WTC11 (cell line): ENCODE results near the gene MARVELD3.

Experiments used
- AFF4 ChIP-seq: sonication (generic); formaldehyde crosslinking; IDR thresholded peaks from 2 replicates; pipeline ENCODE4 v1.8.1; 2023; ENCODE audit warnings: mild to moderate bottlenecking, missing genetic modification reagents, borderline replicate concordance
- ARID4B ChIP-seq: sonication (generic); formaldehyde crosslinking; IDR thresholded peaks from 2 replicates; pipeline ENCODE4 v1.8.0; 2023; ENCODE audit warnings: missing genetic modification reagents, mild to moderate bottlenecking, borderline replicate concordance
- CREB1 ChIP-seq: sonication (generic); formaldehyde crosslinking; IDR thresholded peaks from 2 replicates; pipeline ENCODE4 v1.8.0; 2023; ENCODE audit warnings: mild to moderate bottlenecking, missing genetic modification reagents
- CTCF ChIP-seq: fragments of 200-600 bp; IDR thresholded peaks from 2 replicates; pipeline ENCODE4 v1.8.0; 2022; ENCODE audit warnings: antibody characterized with exemption
- ELF4 ChIP-seq: sonication (generic); formaldehyde crosslinking; IDR thresholded peaks from 2 replicates; pipeline ENCODE4 v1.8.1; 2022; ENCODE audit warnings: low read depth, mild to moderate bottlenecking, moderate library complexity, missing genetic modification reagents
- ESRRA ChIP-seq: sonication (generic); formaldehyde crosslinking; IDR thresholded peaks from 2 replicates; pipeline ENCODE4 v1.8.1; 2022; ENCODE audit warnings: mild to moderate bottlenecking, missing genetic modification reagents, borderline replicate concordance
- MXD4 ChIP-seq: fragments of 250-450 bp; sonication (Bioruptor Pico); IDR thresholded peaks from 2 replicates; pipeline ENCODE4 v1.8.0; 2021; ENCODE audit warnings: mild to moderate bottlenecking, moderate library complexity, borderline replicate concordance
- SMAD4 ChIP-seq: sonication (generic); formaldehyde crosslinking; IDR thresholded peaks from 2 replicates; pipeline ENCODE4 v1.8.0; 2022; ENCODE audit warnings: mild to moderate bottlenecking, missing genetic modification reagents
- TEAD4 ChIP-seq: sonication (generic); formaldehyde crosslinking; IDR thresholded peaks from 2 replicates; pipeline ENCODE4 v1.8.0; 2022; ENCODE audit warnings: mild to moderate bottlenecking, missing genetic modification reagents
- ZNF263 ChIP-seq: sonication (generic); formaldehyde crosslinking; IDR thresholded peaks from 2 replicates; pipeline ENCODE4 v1.8.1; 2022; ENCODE audit warnings: low read depth, mild to moderate bottlenecking, moderate library complexity, missing genetic modification reagents
- TF ChIP-seq, protein P1 (sequence below): sonication (generic); formaldehyde crosslinking; IDR thresholded peaks from 2 replicates; pipeline ENCODE4 v1.8.0; 2022; ENCODE audit warnings: mild to moderate bottlenecking, missing genetic modification reagents
- TF ChIP-seq, protein P2 (sequence below): sonication (generic); formaldehyde crosslinking; IDR thresholded peaks from 2 replicates; pipeline ENCODE4 v1.8.1; 2023; ENCODE audit warnings: mild to moderate bottlenecking, missing genetic modification reagents, moderate library complexity
- TF ChIP-seq, protein P3 (sequence below): sonication (generic); formaldehyde crosslinking; IDR thresholded peaks from 2 replicates; pipeline ENCODE4 v1.8.1; 2022; ENCODE audit warnings: low read depth, missing genetic modification reagents, borderline replicate concordance
- TF ChIP-seq, protein P4 (sequence below): sonication (generic); formaldehyde crosslinking; IDR thresholded peaks from 2 replicates; pipeline ENCODE4 v1.8.1; 2022; ENCODE audit warnings: mild to moderate bottlenecking, moderate library complexity, missing genetic modification reagents

DNA sequence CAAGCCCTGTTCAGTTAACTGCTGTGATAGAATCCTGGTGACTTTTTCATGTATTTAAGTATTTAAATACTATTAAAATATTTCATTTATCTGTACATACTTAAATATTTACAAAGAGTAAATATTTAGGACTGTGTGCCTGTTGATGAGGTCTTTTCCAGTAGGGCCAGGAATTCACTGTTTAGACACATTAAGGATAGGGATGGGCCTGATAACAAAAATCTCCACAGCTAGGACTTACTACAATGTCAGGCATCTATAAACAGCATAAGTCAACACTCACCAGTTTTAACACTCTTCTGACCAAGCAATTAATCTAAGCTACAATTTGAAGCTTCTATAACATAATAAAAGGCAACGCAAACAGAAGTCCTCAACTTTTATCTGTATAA is 47.6 kb downstream of the MARVELD3 start:
- TF ChIP-seq CREB1 (no peak), CTCF (no peak), ZNF263 (CRISPR knock-in tag) (no peak), AFF4 (CRISPR knock-in tag) (no peak), ELF4 (CRISPR knock-in tag) (no peak), ESRRA (no peak), TEAD4 (CRISPR knock-in tag) (no peak), SMAD4 (CRISPR knock-in tag) (no peak), MXD4 (CRISPR knock-in tag) (no peak), ARID4B (CRISPR knock-in tag) (no peak)
- TF ChIP-seq, protein P1, sequence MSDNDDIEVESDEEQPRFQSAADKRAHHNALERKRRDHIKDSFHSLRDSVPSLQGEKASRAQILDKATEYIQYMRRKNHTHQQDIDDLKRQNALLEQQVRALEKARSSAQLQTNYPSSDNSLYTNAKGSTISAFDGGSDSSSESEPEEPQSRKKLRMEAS (CRISPR knock-in tag), result no peak
- TF ChIP-seq, protein P2, sequence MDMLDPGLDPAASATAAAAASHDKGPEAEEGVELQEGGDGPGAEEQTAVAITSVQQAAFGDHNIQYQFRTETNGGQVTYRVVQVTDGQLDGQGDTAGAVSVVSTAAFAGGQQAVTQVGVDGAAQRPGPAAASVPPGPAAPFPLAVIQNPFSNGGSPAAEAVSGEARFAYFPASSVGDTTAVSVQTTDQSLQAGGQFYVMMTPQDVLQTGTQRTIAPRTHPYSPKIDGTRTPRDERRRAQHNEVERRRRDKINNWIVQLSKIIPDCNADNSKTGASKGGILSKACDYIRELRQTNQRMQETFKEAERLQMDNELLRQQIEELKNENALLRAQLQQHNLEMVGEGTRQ (CRISPR knock-in tag), result no peak
- TF ChIP-seq, protein P3, sequence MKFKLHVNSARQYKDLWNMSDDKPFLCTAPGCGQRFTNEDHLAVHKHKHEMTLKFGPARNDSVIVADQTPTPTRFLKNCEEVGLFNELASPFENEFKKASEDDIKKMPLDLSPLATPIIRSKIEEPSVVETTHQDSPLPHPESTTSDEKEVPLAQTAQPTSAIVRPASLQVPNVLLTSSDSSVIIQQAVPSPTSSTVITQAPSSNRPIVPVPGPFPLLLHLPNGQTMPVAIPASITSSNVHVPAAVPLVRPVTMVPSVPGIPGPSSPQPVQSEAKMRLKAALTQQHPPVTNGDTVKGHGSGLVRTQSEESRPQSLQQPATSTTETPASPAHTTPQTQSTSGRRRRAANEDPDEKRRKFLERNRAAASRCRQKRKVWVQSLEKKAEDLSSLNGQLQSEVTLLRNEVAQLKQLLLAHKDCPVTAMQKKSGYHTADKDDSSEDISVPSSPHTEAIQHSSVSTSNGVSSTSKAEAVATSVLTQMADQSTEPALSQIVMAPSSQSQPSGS, result no peak
- TF ChIP-seq, protein P4, sequence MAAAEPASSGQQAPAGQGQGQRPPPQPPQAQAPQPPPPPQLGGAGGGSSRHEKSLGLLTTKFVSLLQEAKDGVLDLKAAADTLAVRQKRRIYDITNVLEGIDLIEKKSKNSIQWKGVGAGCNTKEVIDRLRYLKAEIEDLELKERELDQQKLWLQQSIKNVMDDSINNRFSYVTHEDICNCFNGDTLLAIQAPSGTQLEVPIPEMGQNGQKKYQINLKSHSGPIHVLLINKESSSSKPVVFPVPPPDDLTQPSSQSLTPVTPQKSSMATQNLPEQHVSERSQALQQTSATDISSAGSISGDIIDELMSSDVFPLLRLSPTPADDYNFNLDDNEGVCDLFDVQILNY (CRISPR knock-in tag), result no peak
